ENCODE data around the gene GPR155.

DNA sequence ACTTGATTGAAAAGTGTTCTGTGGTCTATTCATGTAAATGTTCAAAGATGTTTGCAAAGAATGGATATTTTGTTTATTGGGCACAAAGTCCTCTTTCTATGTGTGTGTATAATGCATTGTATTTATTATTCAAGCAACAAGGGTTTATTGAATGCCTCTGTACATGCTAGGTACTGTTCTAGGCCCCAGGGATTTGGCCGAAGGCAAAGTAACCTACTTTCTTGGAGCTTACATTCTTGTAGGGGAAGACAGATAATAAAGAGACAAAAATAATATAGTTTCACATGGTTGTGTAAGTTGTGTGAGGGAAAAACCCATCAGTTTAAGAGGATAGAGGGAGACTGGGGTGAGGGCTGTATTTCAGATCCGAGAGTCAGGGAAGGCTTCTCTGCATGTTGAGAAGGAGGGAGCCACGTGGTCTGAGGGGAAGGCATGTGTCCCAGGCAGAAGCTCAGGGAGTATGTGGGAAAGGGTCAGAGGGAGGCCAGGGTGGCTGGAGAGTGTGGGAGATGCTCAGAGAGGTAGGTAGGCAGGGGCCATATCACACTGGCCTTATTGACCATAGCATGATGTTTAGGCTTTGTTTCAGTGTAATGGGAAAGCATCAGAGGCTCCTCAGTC is 40.4 kb upstream of the GPR155 start:
- TF ChIP-seq POLR2A (IDR thresholded peaks at IDR 0.05; ENCODE audit: low read length) (no peak), GATA1 (IDR thresholded peaks at IDR 0.05; ENCODE audit: low read depth, low read length) (no peak)
